Endothelial cell of umbilical vein (primary cell): Measurements from ENCODE around the gene GPRASP2. TPM values are rescaled to one million over a fixed set of nuclear protein-coding genes. Genes with fewer than 3 reads are reported as not detected.
"Not testable (repeated sequence)": the region's sequence is repeated elsewhere in the genome, so short reads cannot be mapped to it uniquely, and the experiment has no call there.

Source experiments
- BruUV-seq: library from RNA; stranded (reverse); fragments of 400-500 nt; replicated peaks from 2 replicates; lab custom pipeline; 2021; lab: Mats Ljungman, UMichigan
- CTCF ChIA-PET: fragments of 300-600, 350-600 bp; sonication (Branson Sonifier 250); formaldehyde crosslinking; loops from one replicate; lab custom pipeline; 2021; ENCODE audit warnings: antibody characterized with exemption, inconsistent platforms; lab: Charles Lee
- POLR2A ChIA-PET: fragments of 300-600, 350-600 bp; sonication (Branson Sonifier 250); formaldehyde crosslinking; loops from one replicate; lab custom pipeline; 2021; ENCODE audit warnings: antibody characterized with exemption, inconsistent platforms; lab: Charles Lee
- DNase-seq: peaks from one replicate; pipeline ENCODE4 v3.0.0-alpha.2; 2011; ENCODE audit warnings: low read depth, low spot score
- FAIRE-seq: peaks from 2 replicates; lab custom pipeline; 2011; peaks lifted over from hg19 to GRCh38; lab: Jason Lieb, UNC
- H2AFZ ChIP-seq: 2 replicates; pipeline ENCODE4 v1.6.0; 2012; ENCODE audit warnings: low read depth, low read length, control low read depth, inconsistent platforms
- H3K27ac ChIP-seq: 2 replicates; pipeline ENCODE4 v1.5.1; 2011; ENCODE audit warnings: low read depth, mild to moderate bottlenecking, control low read depth, low read length, moderate library complexity; ENCODE audit not compliant: insufficient read depth
- H3K27me3 ChIP-seq, 2 experiments: 2 replicates each; pipeline versions ENCODE4 v1.6.0 to v1.6.1; 2011; ENCODE audit warnings: low read length in 2 of 2, mixed read lengths in 1 of 2; ENCODE audit not compliant: control insufficient read depth in 2 of 2, insufficient read depth in 2 of 2
- H3K36me3 ChIP-seq, 2 experiments: 2 replicates in 1 of 2; 3 replicates in 1 of 2; pipeline ENCODE4 v1.5.1; 2011; ENCODE audit warnings: low read length in 2 of 2, mild to moderate bottlenecking in 1 of 2, moderate library complexity in 1 of 2; ENCODE audit not compliant: control insufficient read depth in 2 of 2, insufficient read depth in 2 of 2; ENCODE audit errors: extremely low read depth in 1 of 2
- H3K4me1 ChIP-seq: 3 replicates; pipeline ENCODE4 v1.5.1; 2011; ENCODE audit warnings: mild to moderate bottlenecking, low read length; ENCODE audit not compliant: control insufficient read depth, insufficient read depth; ENCODE audit errors: extremely low read depth
- H3K4me2 ChIP-seq: 2 replicates; pipeline ENCODE4 v1.6.1; 2011; ENCODE audit warnings: low read length, control low read depth, mixed read lengths; ENCODE audit not compliant: insufficient read depth
- H3K4me3 ChIP-seq, 3 experiments: fragments of 200-600 bp in 1 of 3; sonication (generic), shearing (Covaris generic) in 1 of 3; replicated peaks in 1 of 3; 2 replicates each; pipeline ENCODE4 v1.5.1; 2011 to 2016; ENCODE audit warnings: control low read depth in 3 of 3, low read length in 3 of 3, mild to moderate bottlenecking in 2 of 3, inconsistent platforms in 1 of 3, low read depth in 1 of 3, moderate library complexity in 1 of 3; ENCODE audit not compliant: insufficient read depth in 1 of 3
- H3K79me2 ChIP-seq: 2 replicates; pipeline ENCODE4 v1.6.0; 2012; ENCODE audit warnings: low read length, inconsistent platforms; ENCODE audit not compliant: control insufficient read depth, insufficient read depth
- H3K9ac ChIP-seq: replicated peaks from 2 replicates; pipeline ENCODE3; 2011; ENCODE audit warnings: low read length, control low read depth; ENCODE audit not compliant: insufficient read depth; ENCODE audit errors: extremely low read depth
- H3K9me1 ChIP-seq: replicated peaks from 3 replicates; pipeline ENCODE4 v1.6.0; 2011; ENCODE audit warnings: mild to moderate bottlenecking, low read length; ENCODE audit not compliant: control insufficient read depth, insufficient read depth; ENCODE audit errors: extremely low read depth
- H3K9me3 ChIP-seq: replicated peaks from 2 replicates; pipeline ENCODE4 v1.5.1; 2012; ENCODE audit warnings: low read length, inconsistent platforms; ENCODE audit not compliant: control insufficient read depth, insufficient read depth
- H4K20me1 ChIP-seq: replicated peaks from 2 replicates; pipeline ENCODE3; 2011; ENCODE audit warnings: mild to moderate bottlenecking, low read length; ENCODE audit not compliant: control insufficient read depth, insufficient read depth; ENCODE audit errors: extremely low read depth
- EZH2 ChIP-seq: IDR thresholded peaks from 2 replicates; pipeline ENCODE4 v1.6.1; 2012; ENCODE audit warnings: borderline replicate concordance, low read depth, mild to moderate bottlenecking, moderate library complexity, low read length, inconsistent platforms; ENCODE audit not compliant: severe bottlenecking
- FOS ChIP-seq: IDR thresholded peaks from 2 replicates; pipeline ENCODE4 v1.6.1; 2011; ENCODE audit warnings: mild to moderate bottlenecking, low read length, moderate library complexity, borderline replicate concordance; ENCODE audit not compliant: insufficient read depth
- GATA2 ChIP-seq: IDR thresholded peaks from 2 replicates; pipeline ENCODE4 v1.7.0; 2011; ENCODE audit warnings: low read depth, mild to moderate bottlenecking, moderate library complexity, mixed read lengths, low read length; ENCODE audit not compliant: insufficient read length, insufficient read depth
- JUN ChIP-seq: IDR thresholded peaks from 2 replicates; pipeline ENCODE4 v1.6.1; 2011; ENCODE audit warnings: borderline replicate concordance, low read depth; ENCODE audit not compliant: insufficient read length, insufficient read depth
- MYC ChIP-seq: IDR thresholded peaks from one replicate; pipeline ENCODE4 v1.6.1; 2011; ENCODE audit warnings: mild to moderate bottlenecking, low read depth, low read length
- POLR2A ChIP-seq: IDR thresholded peaks from 2 replicates; pipeline ENCODE4 v1.6.1; 2012; ENCODE audit warnings: low read depth, mild to moderate bottlenecking, control low read depth, low read length
- POLR2AphosphoS5 ChIP-seq: IDR thresholded peaks from 2 replicates; pipeline ENCODE4 v1.6.1; 2012; ENCODE audit warnings: low read depth, mild to moderate bottlenecking, control low read depth, low read length, moderate library complexity; ENCODE audit not compliant: insufficient read depth
- dilution Hi-C: fragments of 300-500 bp; cut with MboI; formaldehyde crosslinking; loops from one replicate; pipeline ENCODE4 v1.15.0; 2019; ENCODE audit warnings: low sequenced_read_pairs; ENCODE audit not compliant: extremely low pct_ligation_motif_present
- intact Hi-C: fragments of 100-400 bp; cut with micrococcal nuclease; formaldehyde crosslinking; loops from one replicate; pipeline ENCODE4 v1.10.0; 2022
- polyA plus RNA-seq, 4 experiments: library from polyadenylated mRNA; depleted of rRNA in 3 of 4; stranded (reverse) in 3 of 4; unstranded in 1 of 4; fragments of >200 nt; gene quantifications; 2 replicates each; pipeline versions ENCODE4 v1.2.1 to v1.2.3, GENCODE V29; 2011 to 2012; ENCODE audit warnings: missing spikeins in 1 of 4
- total RNA-seq: library from RNA; stranded (reverse); gene quantifications from 2 replicates; pipeline ENCODE4 v1.2.3, GENCODE V29; 2021
- TF ChIP-seq, protein P1 (sequence below): IDR thresholded peaks from 2 replicates; pipeline ENCODE4 v1.6.1; 2011; ENCODE audit not compliant: insufficient read depth, insufficient read length
- TF ChIP-seq, protein P2 (sequence below), 2 donors: IDR thresholded peaks; 1 replicate in 1 of 2; 2 replicates in 1 of 2; pipeline ENCODE4 v1.5.1; 2011; ENCODE audit warnings: low read length in 2 of 2, mild to moderate bottlenecking in 2 of 2, moderate library complexity in 2 of 2, control low read depth in 1 of 2, inconsistent platforms in 1 of 2, low read depth in 1 of 2; ENCODE audit not compliant: insufficient read depth in 1 of 2; ENCODE audit errors: extremely low read depth in 1 of 2

GPRASP2 gene
- total and polyA plus RNA-seq, 2 donors (not counting 3 experiments of a cell fraction or from before 2014, with no cell fraction given) = 4.9 to 6.5 TPM

DNA sequence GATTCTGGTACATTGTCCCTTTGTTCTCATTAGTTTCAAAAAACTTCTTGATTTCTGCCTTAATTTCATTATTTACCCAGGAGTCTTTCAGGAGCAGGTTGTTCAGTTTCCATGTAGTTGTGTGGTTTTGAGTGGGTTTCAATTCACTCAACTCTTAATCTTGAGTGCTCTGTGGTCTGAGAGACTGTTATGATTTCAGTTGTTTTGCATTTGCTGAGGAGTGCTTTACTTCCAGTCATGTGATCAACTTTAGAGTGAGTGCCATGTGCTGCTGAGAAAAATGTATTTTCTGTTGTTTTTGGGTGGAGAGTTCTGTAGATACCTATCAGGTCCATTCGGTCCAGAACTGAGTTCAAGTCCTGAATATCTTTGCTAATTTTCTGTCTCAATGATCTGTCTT, 45.2 kb upstream of the GPRASP2 start:
- H4K20me1 ChIP-seq, H3K27me3 ChIP-seq, H3K4me2 ChIP-seq, H3K9ac ChIP-seq, H3K9me3 ChIP-seq, BruUV-seq, POLR2A ChIA-PET, H2AFZ ChIP-seq, H3K27ac ChIP-seq, CTCF ChIA-PET, H3K4me1 ChIP-seq, H3K4me3 ChIP-seq, H3K9me1 ChIP-seq, DNase-seq, H3K36me3 ChIP-seq, dilution Hi-C loops, H3K79me2 ChIP-seq, FAIRE-seq: not testable (repeated sequence)
- intact Hi-C loops = loop anchor here (5.0 kb wide), 1 partner anchor 45 kb away; the partner anchor contains the start of gene GPRASP2

DNA sequence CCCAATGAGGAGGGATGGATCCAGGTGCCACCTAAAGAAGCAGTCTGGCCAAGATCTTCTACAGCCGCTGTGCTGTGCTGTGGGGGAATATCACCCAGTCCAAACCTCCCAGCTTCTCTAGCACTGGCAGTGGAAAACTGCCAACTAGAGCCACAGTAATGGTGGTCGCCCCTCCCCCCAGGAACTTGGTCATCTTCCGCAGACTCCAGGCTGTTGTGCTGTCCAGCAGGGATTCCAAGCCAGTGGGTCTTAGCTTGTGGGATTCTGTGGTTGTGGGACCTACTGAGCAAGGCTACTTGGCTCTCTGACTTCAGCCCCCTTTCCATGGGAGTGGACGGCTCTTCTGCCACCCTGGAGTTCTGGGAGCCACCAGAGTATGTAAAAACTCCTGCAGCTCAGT, 42.7 kb upstream of the GPRASP2 start:
- Histone ChIP-seq H3K36me3 (no peaks in the 10 kb centered on the region), H3K9me1 (no peaks in the 10 kb centered on the region), H2AFZ (no peak overlapping the region), H3K4me1 (peaks cover 8% of the 10 kb centered on the region), H3K4me2 (no peak overlapping the region), H3K9me3 (no peaks in the 10 kb centered on the region), H3K9ac (no peak overlapping the region), H3K79me2 (no peaks in the 10 kb centered on the region), H4K20me1 (no peaks in the 10 kb centered on the region), H3K27ac (no peak overlapping the region), H3K4me3 (no peak overlapping the region), H3K27me3 (no peaks in the 10 kb centered on the region)
- dilution Hi-C loops (no loop called here), intact Hi-C loops (loop anchor here (5.0 kb wide), 1 partner anchor 43 kb away; the partner anchor contains the start of gene GPRASP2)
- peak; percentile 47 for DNase-seq
- peak; percentile 92 for FAIRE-seq
- no peak for TF ChIP-seq JUN
- TF ChIP-seq, protein P1, sequence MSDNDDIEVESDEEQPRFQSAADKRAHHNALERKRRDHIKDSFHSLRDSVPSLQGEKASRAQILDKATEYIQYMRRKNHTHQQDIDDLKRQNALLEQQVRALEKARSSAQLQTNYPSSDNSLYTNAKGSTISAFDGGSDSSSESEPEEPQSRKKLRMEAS = no peak
- TF ChIP-seq, protein P2, sequence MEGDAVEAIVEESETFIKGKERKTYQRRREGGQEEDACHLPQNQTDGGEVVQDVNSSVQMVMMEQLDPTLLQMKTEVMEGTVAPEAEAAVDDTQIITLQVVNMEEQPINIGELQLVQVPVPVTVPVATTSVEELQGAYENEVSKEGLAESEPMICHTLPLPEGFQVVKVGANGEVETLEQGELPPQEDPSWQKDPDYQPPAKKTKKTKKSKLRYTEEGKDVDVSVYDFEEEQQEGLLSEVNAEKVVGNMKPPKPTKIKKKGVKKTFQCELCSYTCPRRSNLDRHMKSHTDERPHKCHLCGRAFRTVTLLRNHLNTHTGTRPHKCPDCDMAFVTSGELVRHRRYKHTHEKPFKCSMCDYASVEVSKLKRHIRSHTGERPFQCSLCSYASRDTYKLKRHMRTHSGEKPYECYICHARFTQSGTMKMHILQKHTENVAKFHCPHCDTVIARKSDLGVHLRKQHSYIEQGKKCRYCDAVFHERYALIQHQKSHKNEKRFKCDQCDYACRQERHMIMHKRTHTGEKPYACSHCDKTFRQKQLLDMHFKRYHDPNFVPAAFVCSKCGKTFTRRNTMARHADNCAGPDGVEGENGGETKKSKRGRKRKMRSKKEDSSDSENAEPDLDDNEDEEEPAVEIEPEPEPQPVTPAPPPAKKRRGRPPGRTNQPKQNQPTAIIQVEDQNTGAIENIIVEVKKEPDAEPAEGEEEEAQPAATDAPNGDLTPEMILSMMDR (IDR thresholded peaks at IDR 0.05; ENCODE audit: extremely low read depth in 1 of 2, insufficient read depth in 1 of 2, low read depth in 1 of 2, low read length in 2 of 2) = no peak
- no peak for TF ChIP-seq POLR2AphosphoS5
- no peak for TF ChIP-seq MYC
- no peak for TF ChIP-seq POLR2A
- no peak for TF ChIP-seq GATA2
- no peak for TF ChIP-seq EZH2
- TF ChIP-seq FOS = no peak
- no TSS peak for BruUV-seq
- POLR2A ChIA-PET = no interaction called here
- CTCF ChIA-PET = interaction anchor here (1.2 kb wide), 1 partner anchor 24 kb away, joined by 3 read pairs; no protein-coding TSS in a partner anchor
